HEK293T (cell line): ENCODE measurements around the gene MGST3.

Source experiments
- ARNT ChIP-seq: fragments of 450-650 bp; IDR thresholded peaks from 2 replicates; pipeline ENCODE4 v1.6.1; 2017; ENCODE audit warnings: mild to moderate bottlenecking
- BHLHE40 ChIP-seq: fragments of 450-650 bp; IDR thresholded peaks from 2 replicates; pipeline ENCODE4 v1.6.1; 2016; ENCODE audit warnings: mild to moderate bottlenecking, moderate library complexity, borderline replicate concordance
- CTBP1 ChIP-seq: fragments of 450-650 bp; IDR thresholded peaks from 2 replicates; pipeline ENCODE4 v1.6.1; 2016; ENCODE audit warnings: borderline replicate concordance
- ELF4 ChIP-seq: fragments of 450-650 bp; IDR thresholded peaks from 2 replicates; pipeline ENCODE4 v1.6.1; 2017; ENCODE audit warnings: antibody characterized with exemption
- FOXA1 ChIP-seq: fragments of 450-650 bp; IDR thresholded peaks from 2 replicates; pipeline ENCODE4 v1.6.1; 2016; ENCODE audit warnings: mild to moderate bottlenecking
- FOXM1 ChIP-seq: fragments of 450-650 bp; IDR thresholded peaks from 2 replicates; pipeline ENCODE4 v1.6.1; 2017; ENCODE audit warnings: mild to moderate bottlenecking, borderline replicate concordance
- HDGF ChIP-seq: fragments of 450-650 bp; IDR thresholded peaks from 2 replicates; pipeline ENCODE4 v1.6.1; 2017; ENCODE audit warnings: antibody characterized with exemption, borderline replicate concordance
- SP1 ChIP-seq: fragments of 450-650 bp; IDR thresholded peaks from 2 replicates; pipeline ENCODE4 v1.6.1; 2017
- SUZ12 ChIP-seq: fragments of 450-650 bp; IDR thresholded peaks from 2 replicates; pipeline ENCODE4 v1.6.1; 2016; ENCODE audit warnings: mild to moderate bottlenecking
- ZNF384 ChIP-seq: fragments of 450-650 bp; IDR thresholded peaks from 2 replicates; pipeline ENCODE4 v1.6.1; 2016

GRCh38 chr1:165668184-165668583, 37.1 kb downstream of the MGST3 start:
- TF ChIP-seq ARNT = no peak
- no peak for TF ChIP-seq ZNF384
- no peak for TF ChIP-seq SUZ12
- no peak for TF ChIP-seq HDGF
- TF ChIP-seq BHLHE40 = no peak
- no peak for TF ChIP-seq SP1
- no peak for TF ChIP-seq CTBP1
- TF ChIP-seq FOXA1 = no peak
- no peak for TF ChIP-seq ELF4
- TF ChIP-seq FOXM1 = no peak
